ENCODE measurements around the gene RPL10A. TPM values are rescaled to one million over a fixed set of nuclear protein-coding genes. Genes with fewer than 3 reads are reported as not detected.

The RPL10A gene
- total and polyA plus RNA-seq, 2 of the 8 experiments (the other 6 are each of a cell fraction or from before 2014, with no cell fraction given), result 1,893 to 2,948 TPM

- no peak overlapping the region for H2BK15ac ChIP-seq (ENCODE audit: low read length)
- H2BK5ac ChIP-seq (ENCODE audit: low read depth, low read length), result no peak overlapping the region
- H3K23me2 ChIP-seq (ENCODE audit: low read depth, low read length), result no peaks in the 10 kb centered on the region
- H3K4me3 ChIP-seq (ENCODE audit: extremely low read depth in 1 of 4, insufficient read depth in 2 of 4, low read depth in 3 of 4, low read length in 4 of 4), result no peak overlapping the region
- no peak for FAIRE-seq
- POLR2A ChIA-PET (ENCODE audit: partially characterized antibody), result interaction anchor here (0.6 to 1.2 kb wide), 2 partner anchors 9 to 12 kb away, joined by 3 read pairs; no protein-coding TSS in a partner anchor
- no peak overlapping the region for H2AFZ ChIP-seq (ENCODE audit: low read length)
- H2BK12ac ChIP-seq (ENCODE audit: low read depth, low read length), result no peak overlapping the region
- H3K23ac ChIP-seq (ENCODE audit: insufficient read length), result no peak overlapping the region
- H3K79me2 ChIP-seq (ENCODE audit: control insufficient read depth in 1 of 2, insufficient read depth in 2 of 2, low read length in 2 of 2), result no peaks in the 10 kb centered on the region
- H3K9me3 ChIP-seq (ENCODE audit: insufficient read depth in 2 of 2, low read depth in 1 of 2, low read length in 1 of 2), result no peaks in the 10 kb centered on the region
- 94% methylated on average over 3 of the region's 3 CpGs; no CpG with 5 or more reads in 1 of the 2 experiments for WGBS, 2 experiments (ENCODE audit: extremely low coverage in 1 of 2, insufficient coverage in 1 of 2, insufficient read length in 1 of 2, insufficient replicate concordance in 2 of 2, low coverage in 1 of 2, low lambda C conversion rate in 2 of 2, missing lambda C conversion rate in 1 of 2)
- no peak overlapping the region for H2BK120ac ChIP-seq (replicated peaks; ENCODE audit: low read depth, low read length)
- H4K8ac ChIP-seq (ENCODE audit: extremely low read depth, insufficient read depth, low read length), result no peak overlapping the region
- no peak overlapping the region for H2BK20ac ChIP-seq (ENCODE audit: low read length)
- no peak overlapping the region for H3K56ac ChIP-seq (replicated peaks; ENCODE audit: insufficient read length, low read depth, low read length)
- H3K4me1 ChIP-seq (replicated peaks in 1 of 4; ENCODE audit: control insufficient read depth in 3 of 4, insufficient read depth in 4 of 4, low read length in 3 of 4), result no peaks in the 10 kb centered on the region; a peak in 1 of 7 replicates
- H3K27ac ChIP-seq (ENCODE audit: low read depth, low read length), result no peak overlapping the region
- no peak overlapping the region for H3K18ac ChIP-seq (ENCODE audit: extremely low read depth, low read length)
- H3K14ac ChIP-seq (ENCODE audit: insufficient read length), result no peak overlapping the region
- no peaks in the 10 kb centered on the region for H3K27me3 ChIP-seq (replicated peaks in 1 of 4; ENCODE audit: control insufficient read depth in 3 of 4, extremely low read depth in 1 of 4, insufficient read depth in 3 of 4, low read length in 3 of 4)
- CTCF ChIA-PET (ENCODE audit: partially characterized antibody), result interaction anchor here (0.9 to 3.0 kb wide), 6 partner anchors 16 to 454 kb away, joined by 3 to 7 read pairs (median 4); no protein-coding TSS in a partner anchor
- H4K91ac ChIP-seq (replicated peaks; ENCODE audit: insufficient read length, low read length), result no peak overlapping the region
- H3K4me2 ChIP-seq (ENCODE audit: insufficient read depth in 1 of 2, low read depth in 2 of 2, low read length in 2 of 2), result no peak overlapping the region
- H3K4ac ChIP-seq (replicated peaks; ENCODE audit: insufficient read length, low read depth, low read length), result no peak overlapping the region
- H4K20me1 ChIP-seq (replicated peaks in 1 of 2; ENCODE audit: control insufficient read depth in 1 of 2, insufficient read depth in 2 of 2, low read length in 2 of 2), result no peaks in the 10 kb centered on the region
- H3K79me1 ChIP-seq (ENCODE audit: low read depth, low read length), result no peaks in the 10 kb centered on the region
- no peak overlapping the region for H4K5ac ChIP-seq (ENCODE audit: insufficient read length, low read depth, low read length)
- H3K36me3 ChIP-seq (ENCODE audit: control insufficient read depth in 2 of 4, insufficient read depth in 4 of 4, low read length in 3 of 4), result no peaks in the 10 kb centered on the region
- H2AK5ac ChIP-seq (ENCODE audit: low read depth, low read length), result no peak overlapping the region
- no peak overlapping the region; a peak in 1 of 7 replicates for H3K9ac ChIP-seq (replicated peaks in 1 of 4; ENCODE audit: extremely low read depth in 1 of 4, low read depth in 3 of 4, low read length in 3 of 4)
- DNase-seq (ENCODE audit: low read depth in 1 of 2, low spot score in 2 of 2), result no peak
- TF ChIP-seq ASH2L (IDR thresholded peaks at IDR 0.05; ENCODE audit: low read length) (no peak), RAD21 (IDR thresholded peaks at IDR 0.05 in 1 of 2, conservative IDR thresholded peaks at IDR 0.05 in 1 of 2; ENCODE audit: low read depth in 2 of 2, low read length in 2 of 2) (no peak), KDM5A (IDR thresholded peaks at IDR 0.05; ENCODE audit: low read length) (no peak), SP2 (IDR thresholded peaks at IDR 0.05; ENCODE audit: low read length) (no peak), SP4 (IDR thresholded peaks at IDR 0.05; ENCODE audit: low read length) (no peak), ATF2 (IDR thresholded peaks at IDR 0.05; ENCODE audit: low read length) (no peak), MAFK (IDR thresholded peaks at IDR 0.05; ENCODE audit: low read depth, low read length) (no peak), KDM1A (IDR thresholded peaks at IDR 0.05; ENCODE audit: borderline replicate concordance, low read length) (no peak), NANOG (IDR thresholded peaks at IDR 0.05; ENCODE audit: insufficient read depth, low read depth, low read length, poor library complexity, severe bottlenecking) (no peak), KDM4A (IDR thresholded peaks at IDR 0.05; ENCODE audit: low read depth, low read length, severe bottlenecking) (no peak), CBX5 (IDR thresholded peaks at IDR 0.05; ENCODE audit: low read depth, low read length) (no peak), SUZ12 (IDR thresholded peaks at IDR 0.05; ENCODE audit: low read length) (no peak), CBX8 (IDR thresholded peaks at IDR 0.05; ENCODE audit: borderline replicate concordance, low read depth, low read length) (no peak)
Measured at GRCh38 chr6:35441205-35441604, 27.0 kb upstream of the RPL10A start.

Measured in H1 (cell line).